Subcutaneous abdominal adipose tissue (tissue), 5 donors: ENCODE data around the gene PPP2R3B.
"Not testable (repeated sequence)": the region's sequence is repeated elsewhere in the genome, so short reads cannot be mapped to it uniquely, and the experiment has no call there.

Experiments used
- H3K27ac ChIP-seq: one replicate; pipeline ENCODE4 v1.7.0; 2013; ENCODE audit warnings: low read depth, mild to moderate bottlenecking, inconsistent platforms, low read length, moderate library complexity
- H3K27me3 ChIP-seq, 5 donors: one replicate each; pipeline ENCODE4 v1.7.0; 2013; ENCODE audit warnings: low read length in 5 of 5, inconsistent platforms in 1 of 5; ENCODE audit not compliant: control insufficient read depth in 5 of 5, insufficient read depth in 4 of 5
- H3K36me3 ChIP-seq, 5 donors: one replicate each; pipeline ENCODE4 v1.7.0; 2013; ENCODE audit warnings: low read length in 5 of 5; ENCODE audit not compliant: control insufficient read depth in 5 of 5, insufficient read depth in 5 of 5
- H3K4me1 ChIP-seq, 5 donors: one replicate each; pipeline ENCODE4 v1.7.0; 2013; ENCODE audit warnings: low read length in 5 of 5, mild to moderate bottlenecking in 3 of 5, moderate library complexity in 1 of 5; ENCODE audit not compliant: control insufficient read depth in 5 of 5, insufficient read depth in 5 of 5
- H3K4me3 ChIP-seq, 5 donors: one replicate each; pipeline ENCODE4 v1.7.0; 2013; ENCODE audit warnings: low read length in 5 of 5, low read depth in 1 of 5
- H3K9ac ChIP-seq, 5 donors: one replicate each; pipeline ENCODE4 v1.7.0; 2013; ENCODE audit warnings: low read length in 5 of 5, mild to moderate bottlenecking in 4 of 5, moderate library complexity in 3 of 5
- H3K9me3 ChIP-seq, 5 donors: one replicate each; pipeline ENCODE4 v1.7.0; 2013; ENCODE audit warnings: low read length in 5 of 5; ENCODE audit not compliant: control insufficient read depth in 5 of 5
- donor health status: healthy.
- donor health status: healthy.
- donor health status: healthy.
- donor health status: healthy.
- donor health status: healthy.

PPP2R3B gene

GRCh38 chrX:389021-389441 lies 2.3 kb upstream of the PPP2R3B start:
- no peak overlapping the region for H3K9ac ChIP-seq
- H3K27ac ChIP-seq, result no peak overlapping the region
- H3K9me3 ChIP-seq, result no peaks in the 10 kb centered on the region
- H3K4me3 ChIP-seq, result no peak overlapping the region
- H3K4me1 ChIP-seq, result peaks cover 0 to 14% (median 13%) of the 10 kb centered on the region in 5 donors
- peaks cover 0 to 2% (median 0%) of the 10 kb centered on the region in 5 donors for H3K27me3 ChIP-seq
- H3K36me3 ChIP-seq, result no peaks in the 10 kb centered on the region

- H3K27ac ChIP-seq, result peak overlapping the region; percentile 96
- H3K27me3 ChIP-seq, result peaks cover 0 to 2% (median 0%) of the 10 kb centered on the region in 5 donors
- peaks cover 0 to 14% (median 13%) of the 10 kb centered on the region in 5 donors for H3K4me1 ChIP-seq
- H3K4me3 ChIP-seq, result peak overlapping the region; percentile 59 to 87 (median 86)
- H3K36me3 ChIP-seq, result no peaks in the 10 kb centered on the region
- H3K9ac ChIP-seq, result peak overlapping the region; percentile 29 to 92 (median 59)
- no peaks in the 10 kb centered on the region for H3K9me3 ChIP-seq
These were observed 1.0 kb upstream of the PPP2R3B start for GRCh38 chrX:387729-388128.

- peak overlapping the region; percentile 96 for H3K27ac ChIP-seq
- H3K4me1 ChIP-seq, result peaks cover 0 to 14% (median 13%) of the 10 kb centered on the region in 5 donors
- H3K9ac ChIP-seq, result peak overlapping the region in 4 of 5 donors; percentile 43 to 95 (median 83)
- no peaks in the 10 kb centered on the region for H3K9me3 ChIP-seq
- H3K27me3 ChIP-seq, result peaks cover 0 to 2% (median 0%) of the 10 kb centered on the region in 5 donors
- peak overlapping the region in 4 of 5 donors; percentile 80 to 87 (median 84) for H3K4me3 ChIP-seq
- no peaks in the 10 kb centered on the region for H3K36me3 ChIP-seq
These were observed 404 bp downstream of the PPP2R3B start for GRCh38 chrX:386239-386767.

- Histone ChIP-seq H3K9ac (peak overlapping the region in 2 of 5 donors; percentile 74 to 92), H3K4me1 (peaks cover 0 to 14% (median 13%) of the 10 kb centered on the region in 5 donors), H3K4me3 (peak overlapping the region in 4 of 5 donors; percentile 29 to 87 (median 84))
- not testable (repeated sequence) for H3K9me3 ChIP-seq, H3K27ac ChIP-seq, H3K36me3 ChIP-seq, H3K27me3 ChIP-seq
These were observed 971 bp downstream of the PPP2R3B start for GRCh38 chrX:385736-386135.

GRCh38 chrX:384861-385260 lies 1.8 kb downstream of the PPP2R3B start:
- Histone ChIP-seq H3K4me1 (peaks cover 0 to 14% (median 13%) of the 10 kb centered on the region in 5 donors), H3K27ac (no peak overlapping the region), H3K4me3 (no peak overlapping the region), H3K36me3 (no peaks in the 10 kb centered on the region), H3K9ac (no peak overlapping the region), H3K9me3 (no peaks in the 10 kb centered on the region), H3K27me3 (peaks cover 0 to 2% (median 0%) of the 10 kb centered on the region in 5 donors)

- H3K27me3 ChIP-seq, result peaks cover 12 to 21% (median 15%) of the 10 kb centered on the region in 5 donors
- no peak overlapping the region for H3K27ac ChIP-seq
- H3K4me1 ChIP-seq, result peaks cover 1 to 14% (median 13%) of the 10 kb centered on the region in 5 donors
- H3K9me3 ChIP-seq, result no peaks in the 10 kb centered on the region
- H3K36me3 ChIP-seq, result no peaks in the 10 kb centered on the region
- H3K9ac ChIP-seq, result no peak overlapping the region
- no peak overlapping the region for H3K4me3 ChIP-seq
These were observed 8.3 kb downstream of the PPP2R3B start for GRCh38 chrX:378443-378842.

- H3K36me3 ChIP-seq, H3K27ac ChIP-seq, H3K9ac ChIP-seq, H3K9me3 ChIP-seq, H3K4me3 ChIP-seq: not testable (repeated sequence)
- Histone ChIP-seq H3K27me3 (peaks cover 17 to 28% (median 22%) of the 10 kb centered on the region in 5 donors), H3K4me1 (peaks cover 1 to 19% (median 17%) of the 10 kb centered on the region in 5 donors)
These were observed 10.5 kb downstream of the PPP2R3B start for GRCh38 chrX:376206-376605.

- no peaks in the 10 kb centered on the region for H3K9me3 ChIP-seq
- H3K4me3 ChIP-seq, result no peak overlapping the region
- peaks cover 17 to 33% (median 23%) of the 10 kb centered on the region in 5 donors for H3K27me3 ChIP-seq
- no peak overlapping the region for H3K9ac ChIP-seq
- no peaks in the 10 kb centered on the region for H3K36me3 ChIP-seq
- H3K4me1 ChIP-seq, result peaks cover 1 to 19% (median 17%) of the 10 kb centered on the region in 5 donors
- no peak overlapping the region for H3K27ac ChIP-seq
These were observed 11.3 kb downstream of the PPP2R3B start for GRCh38 chrX:375181-376036.

GRCh38 chrX:374596-374995 lies 12.1 kb downstream of the PPP2R3B start:
- H3K9ac ChIP-seq, result no peak overlapping the region
- H3K4me3 ChIP-seq, result peak overlapping the region in 2 of 5 donors; percentile 17 to 54
- no peaks in the 10 kb centered on the region for H3K36me3 ChIP-seq
- H3K27me3 ChIP-seq, result peaks cover 17 to 36% (median 23%) of the 10 kb centered on the region in 5 donors
- no peaks in the 10 kb centered on the region for H3K9me3 ChIP-seq
- H3K27ac ChIP-seq, result no peak overlapping the region
- peaks cover 1 to 19% (median 17%) of the 10 kb centered on the region in 5 donors for H3K4me1 ChIP-seq
